NCI-H345 treated with DMSO at 0.1 percent for 48 hours (cell line): Measurements from ENCODE around the gene CD8B.

ENCODE experiments used
- DNase-seq: peaks from one replicate; lab custom pipeline; 2025; ENCODE audit not compliant: unreplicated experiment; lab: John Stamatoyannopoulos, UW

CD8B gene

DNA sequence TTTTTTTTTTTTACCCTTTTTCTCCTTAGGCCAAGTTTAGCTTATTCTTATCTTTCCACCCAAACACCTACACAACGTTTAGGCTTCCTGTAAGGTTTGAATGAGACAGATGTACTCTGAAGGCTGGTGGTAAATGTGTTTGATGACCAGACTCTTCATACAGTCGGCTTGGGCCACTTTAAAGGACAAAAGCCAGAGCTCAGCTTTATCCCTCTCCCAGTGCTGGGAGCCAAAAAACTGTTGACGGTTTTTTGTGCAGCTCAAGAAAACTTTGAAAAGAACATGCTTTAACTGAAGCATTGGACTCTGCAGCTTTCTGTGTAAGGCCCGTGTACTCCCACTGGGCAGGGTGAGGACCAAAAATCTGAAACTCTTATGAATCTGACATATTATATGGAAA is 86.3 kb downstream of the CD8B start:
- no peak for DNase-seq

DNA sequence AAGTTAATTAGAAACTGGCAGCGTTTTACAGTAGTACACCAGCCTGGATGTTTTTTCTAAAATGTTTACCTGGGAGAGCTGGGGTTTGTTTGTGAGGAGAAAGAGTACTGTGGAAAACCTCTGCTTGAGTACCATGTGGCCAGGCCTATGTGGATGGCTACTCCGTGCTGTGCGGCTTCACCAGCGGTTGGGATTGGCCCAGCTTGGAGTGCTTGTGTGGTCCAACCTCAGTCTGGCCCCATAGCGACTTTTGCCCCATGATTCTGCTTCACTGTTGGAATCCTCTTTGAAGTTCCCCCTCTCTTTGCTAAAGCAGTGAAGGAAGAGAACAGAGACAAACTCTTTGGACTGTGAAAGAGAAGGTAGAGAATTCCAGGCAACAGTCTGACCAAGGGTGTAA is 86.8 kb downstream of the CD8B start:
- no peak for DNase-seq

DNA sequence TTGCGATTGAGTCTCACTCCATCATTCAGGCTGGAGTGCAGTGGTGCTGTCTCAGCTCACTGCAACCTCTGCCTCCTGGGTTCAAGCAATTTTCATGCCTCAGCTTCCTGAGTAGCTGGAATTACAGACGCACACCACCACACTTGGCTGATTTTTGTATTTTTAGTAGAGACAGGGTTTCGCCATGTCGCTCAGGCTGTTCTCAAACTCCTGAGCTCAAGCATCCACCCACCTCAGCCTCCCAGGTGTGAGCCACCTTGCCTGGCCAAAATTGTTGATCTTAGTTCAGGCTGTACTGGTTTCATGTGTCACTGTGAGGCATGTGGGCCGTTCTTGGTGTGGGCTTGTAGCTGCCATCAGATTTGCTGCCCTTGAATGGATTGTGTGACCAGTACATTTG is 89.1 kb downstream of the CD8B start:
- DNase-seq, result no peak

DNA sequence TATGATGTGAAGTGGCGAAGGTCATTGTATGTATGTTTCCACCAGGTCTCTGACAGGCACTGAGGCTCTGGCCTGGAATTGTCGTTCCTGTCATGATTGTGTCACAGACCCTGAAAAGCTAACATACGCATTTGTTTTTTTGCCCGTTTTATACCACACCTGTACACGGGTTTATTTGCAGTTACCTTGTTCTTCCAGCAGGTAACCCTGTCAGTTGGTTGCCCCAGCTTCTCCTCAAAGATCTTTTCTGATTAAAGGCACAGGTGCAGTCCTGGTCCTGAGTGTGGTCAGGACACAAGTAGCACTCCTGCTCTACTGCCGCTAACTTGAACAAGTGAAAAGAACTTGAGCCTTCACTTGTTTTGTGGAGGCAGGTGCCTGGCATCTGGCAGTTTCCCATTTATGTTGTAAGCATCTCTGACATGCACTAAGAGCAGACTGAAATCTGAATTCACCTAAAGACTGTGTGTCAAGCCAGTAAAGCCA is 90.8 kb downstream of the CD8B start:
- no peak for DNase-seq

DNA sequence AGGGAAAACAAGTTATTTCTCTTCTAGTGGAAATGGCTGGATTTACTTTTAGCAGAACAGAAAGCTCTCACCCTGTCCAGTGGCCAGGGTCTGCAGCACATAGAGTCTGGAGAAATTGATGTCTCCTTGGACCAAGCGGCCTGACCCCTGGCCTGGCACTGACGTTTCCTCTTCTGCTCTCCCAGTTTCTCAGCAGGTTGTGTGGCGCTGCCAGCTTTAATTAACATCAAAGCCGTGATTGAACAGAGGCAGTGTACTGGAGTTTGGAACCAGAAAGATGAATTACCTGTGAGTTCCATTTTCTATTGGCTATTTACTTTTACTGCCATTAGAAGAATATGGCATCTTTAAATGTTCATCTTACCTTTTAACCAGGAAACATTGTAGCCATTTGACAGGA is 91.8 kb downstream of the CD8B start:
- DNase-seq, result no peak

DNA sequence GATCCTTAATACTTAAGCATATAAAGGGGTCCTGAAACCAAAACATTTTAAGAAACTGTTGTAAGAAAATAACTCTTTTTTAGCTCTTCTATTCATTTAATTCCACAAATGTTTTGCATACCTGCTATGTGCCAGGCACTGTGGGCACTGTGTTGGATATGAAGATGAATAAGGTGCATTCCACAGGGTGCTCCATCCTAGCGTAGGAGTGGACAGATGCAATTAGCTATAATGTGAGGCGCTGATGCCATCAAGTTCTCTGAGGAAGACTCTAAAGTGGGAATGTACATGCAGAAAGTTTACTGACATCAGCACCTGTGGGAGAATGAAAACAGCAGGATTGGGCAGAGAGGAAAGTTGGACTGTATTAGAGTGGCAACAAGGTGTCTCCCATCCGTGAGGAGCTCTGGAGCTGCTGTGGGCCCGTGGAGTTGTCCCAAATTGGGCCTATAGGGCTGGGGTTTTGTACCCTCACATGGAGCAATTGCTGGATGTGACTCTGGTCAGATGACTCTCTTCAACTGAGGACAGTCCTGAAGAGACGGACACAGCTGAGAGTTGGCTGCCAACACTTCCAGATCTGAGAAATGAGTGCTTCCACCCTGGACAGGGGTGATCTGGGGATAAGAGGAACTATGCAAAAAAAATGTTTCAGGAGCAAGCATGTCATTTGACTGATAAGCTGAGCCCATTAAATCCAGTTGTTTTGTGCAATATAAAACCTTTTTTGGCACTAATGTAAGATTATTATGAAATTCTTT is 93.3 kb downstream of the CD8B start:
- no peak for DNase-seq
